CD4-positive, alpha-beta T cell (primary cell): ENCODE results near the gene STPG4. TPM values are rescaled to one million over a fixed set of nuclear protein-coding genes. Genes with fewer than 3 reads are reported as not detected.

ENCODE experiments used
- ATAC-seq: fragments of 200-7000 bp; cut with Tn5 transposase; one replicate; pipeline ENCODE4 v1.10.0; 2022; ENCODE audit warnings: mild to moderate bottlenecking; ENCODE audit not compliant: poor library complexity
- CTCF ChIA-PET: fragments of 350-600 bp; sonication (Branson Sonifier 250); formaldehyde crosslinking; loops from one replicate; lab custom pipeline; 2021; ENCODE audit warnings: antibody characterized with exemption, inconsistent platforms; lab: Charles Lee
- POLR2A ChIA-PET: fragments of 350-600 bp; sonication (Branson Sonifier 250); formaldehyde crosslinking; loops from one replicate; lab custom pipeline; 2021; ENCODE audit warnings: antibody characterized with exemption, inconsistent platforms; lab: Charles Lee
- DNase-seq, 14 experiments: peaks; one replicate each; pipeline ENCODE4 v3.0.0-alpha.2; 2013 to 2020; ENCODE audit warnings: mixed read lengths in 2 of 14
- H3K27ac ChIP-seq, 2 donors: one replicate each; pipeline versions ENCODE4 v1.5.1 to v1.7.0; 2013; ENCODE audit warnings: low read length in 2 of 2, low read depth in 1 of 2, mild to moderate bottlenecking in 1 of 2
- H3K27me3 ChIP-seq, 2 experiments: 1 replicate in 1 of 2; 2 replicates in 1 of 2; pipeline versions ENCODE4 v1.6.1 to v1.7.0; 2013; ENCODE audit warnings: low read length in 2 of 2, control low read depth in 1 of 2, mild to moderate bottlenecking in 1 of 2, moderate library complexity in 1 of 2; ENCODE audit not compliant: insufficient read depth in 2 of 2, control insufficient read depth in 1 of 2
- H3K36me3 ChIP-seq: one replicate; pipeline ENCODE4 v1.6.1; 2013; ENCODE audit warnings: low read length, control low read depth; ENCODE audit not compliant: insufficient read depth
- H3K4me1 ChIP-seq: one replicate; pipeline ENCODE4 v1.6.1; 2013; ENCODE audit warnings: low read length, control low read depth; ENCODE audit not compliant: insufficient read depth
- H3K4me3 ChIP-seq: one replicate; pipeline ENCODE4 v1.5.1; 2013; ENCODE audit warnings: mild to moderate bottlenecking, low read length, moderate library complexity
- H3K9me3 ChIP-seq, 2 experiments: 1 replicate in 1 of 2; 2 replicates in 1 of 2; pipeline versions ENCODE4 v1.6.1 to v1.7.0; 2013; ENCODE audit warnings: low read length in 2 of 2, mild to moderate bottlenecking in 2 of 2, control low read depth in 1 of 2, moderate library complexity in 1 of 2; ENCODE audit not compliant: control insufficient read depth in 1 of 2, insufficient read depth in 1 of 2
- H3K27ac Mint-ChIP-seq: one replicate; pipeline ENCODE4 v1.8.0; 2020; ENCODE audit warnings: mixed read lengths
- H3K27me3 Mint-ChIP-seq: one replicate; pipeline ENCODE4 v1.8.0; 2021; ENCODE audit warnings: mixed read lengths
- H3K36me3 Mint-ChIP-seq: one replicate; pipeline ENCODE4 v1.8.0; 2021; ENCODE audit warnings: low read depth, mixed read lengths
- H3K4me1 Mint-ChIP-seq: one replicate; pipeline ENCODE4 v1.8.0; 2021; ENCODE audit warnings: low read depth, mixed read lengths
- H3K4me3 Mint-ChIP-seq: one replicate; pipeline ENCODE4 v1.8.0; 2020; ENCODE audit warnings: mild to moderate bottlenecking, mixed read lengths
- H3K9me3 Mint-ChIP-seq: one replicate; pipeline ENCODE4 v1.8.0; 2020; ENCODE audit warnings: mixed read lengths
- intact Hi-C, 2 experiments: fragments of 100-400 bp; cut with DNase I in 1 of 2; cut with micrococcal nuclease in 1 of 2; formaldehyde crosslinking; loops; one replicate each; pipeline versions ENCODE4 v1.15.1 to v1.9.0; 2023 to 2025; cut with DNase I, micrococcal nuclease
- total RNA-seq, 174 experiments: library from RNA in 2 of 174; stranded (reverse) in 2 of 174; gene quantifications; one replicate each; pipeline ENCODE4 v1.2.3 and lab custom pipeline; 2021 to 2026
- TF ChIP-seq, protein P1 (sequence below): fragments of 200-600 bp; IDR thresholded peaks from one replicate; pipeline ENCODE4 v1.8.0; 2022; ENCODE audit warnings: antibody characterized with exemption, mild to moderate bottlenecking

STPG4 gene
- total RNA-seq, 2 experiments from 2014 or later = not detected

DNA sequence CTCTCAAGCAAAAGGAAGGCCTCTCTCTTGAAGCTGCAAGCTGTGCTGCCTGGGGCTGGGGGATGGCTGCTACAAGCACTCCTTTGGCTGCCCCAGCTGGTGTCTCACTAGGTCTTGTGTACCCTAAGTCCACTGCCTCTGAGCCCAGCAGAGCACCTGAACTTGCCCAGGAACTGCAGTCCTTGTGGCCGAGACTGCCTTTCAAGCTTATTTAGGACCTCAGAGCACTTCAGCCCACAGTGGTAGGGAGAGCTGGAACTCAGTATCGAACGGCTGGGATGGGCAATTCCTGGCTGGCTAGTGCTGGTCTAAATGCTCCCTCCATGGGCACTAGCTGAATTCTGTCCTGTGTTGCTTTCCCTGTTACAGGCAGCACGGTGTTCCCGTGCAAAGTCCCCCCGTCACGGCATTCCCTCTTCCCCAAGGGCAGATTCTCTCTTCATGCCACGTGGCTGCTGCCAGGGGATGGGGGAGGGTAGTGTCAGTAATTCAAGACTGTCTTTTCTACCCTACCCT lies 25.9 kb downstream of the STPG4 start:
- H3K36me3 Mint-ChIP-seq = no peaks in the 10 kb centered on the region
- H3K9me3 Mint-ChIP-seq = no peaks in the 10 kb centered on the region
- H3K4me3 Mint-ChIP-seq = no peak overlapping the region
- Histone ChIP-seq H3K36me3 (no peaks in the 10 kb centered on the region), H3K27me3 (no peaks in the 10 kb centered on the region), H3K4me1 (no peaks in the 10 kb centered on the region), H3K27ac (no peak overlapping the region), H3K9me3 (peaks cover 0 to 6% of the 10 kb centered on the region in 2 experiments), H3K4me3 (no peak overlapping the region)
- H3K4me1 Mint-ChIP-seq = no peaks in the 10 kb centered on the region
- no peak for DNase-seq
- TF ChIP-seq, protein P1, sequence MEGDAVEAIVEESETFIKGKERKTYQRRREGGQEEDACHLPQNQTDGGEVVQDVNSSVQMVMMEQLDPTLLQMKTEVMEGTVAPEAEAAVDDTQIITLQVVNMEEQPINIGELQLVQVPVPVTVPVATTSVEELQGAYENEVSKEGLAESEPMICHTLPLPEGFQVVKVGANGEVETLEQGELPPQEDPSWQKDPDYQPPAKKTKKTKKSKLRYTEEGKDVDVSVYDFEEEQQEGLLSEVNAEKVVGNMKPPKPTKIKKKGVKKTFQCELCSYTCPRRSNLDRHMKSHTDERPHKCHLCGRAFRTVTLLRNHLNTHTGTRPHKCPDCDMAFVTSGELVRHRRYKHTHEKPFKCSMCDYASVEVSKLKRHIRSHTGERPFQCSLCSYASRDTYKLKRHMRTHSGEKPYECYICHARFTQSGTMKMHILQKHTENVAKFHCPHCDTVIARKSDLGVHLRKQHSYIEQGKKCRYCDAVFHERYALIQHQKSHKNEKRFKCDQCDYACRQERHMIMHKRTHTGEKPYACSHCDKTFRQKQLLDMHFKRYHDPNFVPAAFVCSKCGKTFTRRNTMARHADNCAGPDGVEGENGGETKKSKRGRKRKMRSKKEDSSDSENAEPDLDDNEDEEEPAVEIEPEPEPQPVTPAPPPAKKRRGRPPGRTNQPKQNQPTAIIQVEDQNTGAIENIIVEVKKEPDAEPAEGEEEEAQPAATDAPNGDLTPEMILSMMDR = no peak
- ChIA-PET POLR2A (no interaction called here), CTCF (no interaction called here)
- intact Hi-C loops = no loop called here
- no peak overlapping the region for H3K27ac Mint-ChIP-seq
- ATAC-seq = no peak
- no peaks in the 10 kb centered on the region for H3K27me3 Mint-ChIP-seq

DNA sequence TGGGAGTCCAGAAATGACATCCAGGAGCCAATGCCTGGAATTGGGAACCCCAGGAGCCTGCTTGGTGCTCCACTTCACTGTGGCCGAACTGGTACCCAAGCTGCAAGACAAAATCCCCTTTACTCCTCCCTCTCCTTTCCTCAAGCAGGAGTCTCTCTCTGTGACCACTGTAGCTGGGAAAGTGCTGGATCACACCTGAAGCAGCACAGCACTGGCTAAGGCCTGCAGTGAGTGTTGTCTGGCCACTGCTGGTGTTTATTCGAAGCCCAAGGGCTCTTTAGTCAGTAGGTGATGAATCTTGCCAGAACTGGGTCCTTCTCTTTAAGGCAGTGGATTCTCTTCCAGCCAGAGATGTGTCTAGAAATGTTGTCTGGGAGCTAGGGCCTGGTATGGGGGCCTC lies 26.4 kb downstream of the STPG4 start:
- no peaks in the 10 kb centered on the region for H3K4me1 ChIP-seq
- Mint-ChIP-seq H3K36me3 (no peaks in the 10 kb centered on the region), H3K4me3 (no peak overlapping the region), H3K27ac (no peak overlapping the region), H3K27me3 (no peaks in the 10 kb centered on the region), H3K9me3 (no peaks in the 10 kb centered on the region), H3K4me1 (no peaks in the 10 kb centered on the region)
- H3K27ac ChIP-seq = no peak overlapping the region
- H3K36me3 ChIP-seq = no peaks in the 10 kb centered on the region
- peaks cover 0 to 6% of the 10 kb centered on the region in 2 experiments for H3K9me3 ChIP-seq
- DNase-seq (no peak), ATAC-seq (no peak)
- POLR2A ChIA-PET = no interaction called here
- CTCF ChIA-PET = no interaction called here
- intact Hi-C loops = no loop called here
- TF ChIP-seq, protein P1 = no peak
- no peaks in the 10 kb centered on the region for H3K27me3 ChIP-seq
- H3K4me3 ChIP-seq = no peak overlapping the region

- no peaks in the 10 kb centered on the region for H3K27me3 Mint-ChIP-seq
- POLR2A ChIA-PET = no interaction called here
- CTCF ChIA-PET = no interaction called here
Observed at GRCh38 chr2:47127862-47128543, 27.1 kb downstream of the STPG4 start.

More at GRCh38 chr2:47127862-47128543, 27.1 kb downstream of the STPG4 start:
- no peaks in the 10 kb centered on the region for H3K27me3 ChIP-seq
- TF ChIP-seq, protein P1 = no peak
- peak in 1 of 14 experiments; percentile 4 for DNase-seq
- Mint-ChIP-seq H3K4me1 (no peaks in the 10 kb centered on the region), H3K36me3 (no peaks in the 10 kb centered on the region), H3K9me3 (no peaks in the 10 kb centered on the region), H3K4me3 (no peak overlapping the region), H3K27ac (no peak overlapping the region)
- ATAC-seq = no peak
- no peak overlapping the region for H3K4me3 ChIP-seq
- intact Hi-C loops = no loop called here
- H3K4me1 ChIP-seq = no peaks in the 10 kb centered on the region
- H3K9me3 ChIP-seq = peaks cover 0 to 6% of the 10 kb centered on the region in 2 experiments
- H3K27ac ChIP-seq = no peak overlapping the region
- no peaks in the 10 kb centered on the region for H3K36me3 ChIP-seq
